Measurements from ENCODE around the gene TFEB.

Gene TFEB

DNA sequence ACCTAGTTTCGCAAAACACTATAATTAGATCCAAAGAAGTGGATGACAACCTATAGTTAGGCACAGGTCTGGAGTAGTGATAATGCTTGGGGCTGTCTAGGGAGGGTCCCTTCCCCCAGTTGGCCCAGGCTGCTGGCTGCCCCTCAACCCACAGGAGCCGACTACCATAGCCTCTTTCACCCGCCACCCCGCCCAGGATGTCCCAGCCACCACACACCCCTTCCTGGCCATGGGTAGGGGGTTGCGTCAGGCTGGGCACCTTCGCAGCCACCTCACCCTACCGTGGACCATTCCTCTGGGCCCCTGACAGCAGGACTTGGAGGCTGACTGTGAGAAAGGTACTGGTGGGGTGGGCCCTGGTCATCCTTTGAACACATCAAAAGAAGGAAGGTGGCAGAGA lies 8.5 kb downstream of the TFEB start:
- Histone ChIP-seq H3K9me3 (ENCODE audit: insufficient read depth, low read depth, low read length) (no peaks in the 10 kb centered on the region), H3K36me3 (ENCODE audit: insufficient read depth, low read depth, low read length) (no peaks in the 10 kb centered on the region), H3K9ac (ENCODE audit: low read depth, low read length) (no peak overlapping the region), H3K4me3 (ENCODE audit: low read length) (no peak overlapping the region), H3K4me1 (ENCODE audit: insufficient read depth, low read length) (peaks cover 14% of the 10 kb centered on the region), H3K27ac (ENCODE audit: low read length) (no peak overlapping the region), H3K27me3 (ENCODE audit: insufficient read depth, low read length) (peaks cover 4% of the 10 kb centered on the region; the same call in 1 of the 2 replicates)

DNA sequence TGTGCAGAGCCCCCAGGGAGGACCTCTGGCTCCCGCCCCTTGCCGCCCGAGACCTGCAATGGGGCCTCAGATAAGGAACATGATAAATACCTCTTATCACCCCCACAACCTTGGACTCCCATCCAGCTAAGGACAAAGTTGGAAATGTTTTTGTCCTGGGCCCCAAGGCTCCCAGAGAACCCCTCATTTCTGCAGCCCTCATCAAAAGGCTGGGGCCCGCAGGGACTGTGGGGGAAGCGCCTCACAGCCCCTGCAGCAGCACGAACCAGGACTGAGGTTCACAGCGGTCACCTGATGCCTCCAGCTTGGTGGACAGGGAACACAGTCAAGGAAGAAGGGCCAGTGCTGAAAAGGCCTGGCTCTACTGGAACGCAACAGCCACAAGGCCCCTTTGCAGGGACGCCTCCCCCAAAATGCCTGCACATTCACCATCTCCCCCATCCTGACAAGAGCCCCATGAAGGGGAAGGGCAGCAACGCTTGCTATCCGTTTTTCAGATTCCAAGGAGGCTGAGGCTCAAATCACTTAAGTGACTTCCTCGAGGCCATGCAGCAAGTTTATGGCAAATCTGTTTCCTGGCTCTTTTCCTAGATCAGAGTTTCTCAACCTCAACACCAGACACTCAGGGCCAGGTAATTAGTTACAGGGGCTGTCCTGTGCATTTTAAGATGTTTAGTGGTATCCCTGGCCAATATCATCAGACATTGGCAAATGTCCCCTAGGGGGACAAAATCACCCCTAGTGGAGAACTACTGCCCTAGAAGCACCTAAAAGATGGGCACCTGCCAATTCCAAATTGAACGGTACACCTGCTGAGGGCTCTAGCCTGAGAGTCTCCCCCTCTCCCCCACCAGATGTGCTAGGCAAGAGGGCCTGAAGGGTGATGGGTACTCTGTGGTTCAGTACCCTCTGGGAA lies 10.6 kb downstream of the TFEB start:
- Histone ChIP-seq H3K4me3 (ENCODE audit: low read length) (no peak overlapping the region), H3K36me3 (ENCODE audit: insufficient read depth, low read depth, low read length) (no peaks in the 10 kb centered on the region), H3K27me3 (ENCODE audit: insufficient read depth, low read length) (no peaks in the 10 kb centered on the region), H3K9me3 (ENCODE audit: insufficient read depth, low read depth, low read length) (no peaks in the 10 kb centered on the region), H3K27ac (ENCODE audit: low read length) (no peak overlapping the region), H3K9ac (ENCODE audit: low read depth, low read length) (no peak overlapping the region), H3K4me1 (ENCODE audit: insufficient read depth, low read length) (peaks cover 5% of the 10 kb centered on the region)

- Histone ChIP-seq H3K4me1 (ENCODE audit: insufficient read depth, low read length) (no peaks in the 10 kb centered on the region; the same call in 1 of the 2 replicates), H3K27ac (ENCODE audit: low read length) (no peak overlapping the region)
Observed at GRCh38 chr6:41724228-41724580, 11.2 kb downstream of the TFEB start.

DNA sequence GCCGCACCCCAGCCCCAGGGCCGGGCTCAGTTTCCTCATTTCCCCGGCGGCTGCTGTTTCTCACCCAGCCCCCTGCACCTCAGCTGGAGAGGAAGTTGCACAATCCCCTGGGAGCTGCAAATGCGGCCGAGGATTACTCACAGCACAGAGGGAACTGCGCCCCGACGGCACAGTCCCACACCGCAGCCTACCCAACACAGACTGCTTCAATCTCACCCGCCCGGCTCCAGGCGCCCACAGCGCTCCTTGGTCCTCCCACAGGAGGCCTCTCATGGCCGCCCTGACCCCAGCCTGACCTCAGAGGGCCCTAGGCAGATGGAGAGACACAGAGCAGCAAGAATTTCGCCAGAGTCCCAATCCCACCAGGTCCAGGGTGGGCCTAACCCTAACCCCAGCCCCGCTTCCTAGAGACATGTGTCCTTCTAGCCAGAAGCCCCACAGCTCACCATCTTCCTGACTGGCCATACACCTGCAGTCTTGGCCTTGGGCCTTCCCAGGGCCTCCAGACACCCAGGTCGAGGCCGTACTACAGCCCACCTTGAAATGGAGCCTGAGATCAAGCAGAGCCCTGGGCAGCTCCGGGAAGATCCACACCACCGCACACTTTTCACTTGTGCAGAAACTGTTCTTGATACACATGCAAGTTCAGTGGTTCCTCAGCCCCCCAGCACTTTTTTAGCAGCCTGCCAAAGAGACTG lies 11.7 kb downstream of the TFEB start:
- Histone ChIP-seq H3K27ac (ENCODE audit: low read length) (no peak overlapping the region), H3K9ac (ENCODE audit: low read depth, low read length) (no peak overlapping the region)

More at GRCh38 chr6:41724228-41724580, 11.2 kb downstream of the TFEB start:
- Histone ChIP-seq H3K36me3 (ENCODE audit: insufficient read depth, low read depth, low read length) (no peaks in the 10 kb centered on the region), H3K9me3 (ENCODE audit: insufficient read depth, low read depth, low read length) (no peaks in the 10 kb centered on the region), H3K9ac (ENCODE audit: low read depth, low read length) (no peak overlapping the region), H3K4me3 (ENCODE audit: low read length) (no peak overlapping the region), H3K27me3 (ENCODE audit: insufficient read depth, low read length) (no peaks in the 10 kb centered on the region)

GRCh38 chr6:41722969-41723529 lies 12.4 kb downstream of the TFEB start:
- Histone ChIP-seq H3K36me3 (ENCODE audit: insufficient read depth, low read depth, low read length) (no peaks in the 10 kb centered on the region), H3K4me1 (ENCODE audit: insufficient read depth, low read length) (no peaks in the 10 kb centered on the region), H3K9me3 (ENCODE audit: insufficient read depth, low read depth, low read length) (no peaks in the 10 kb centered on the region), H3K4me3 (ENCODE audit: low read length) (no peak overlapping the region), H3K27me3 (ENCODE audit: insufficient read depth, low read length) (no peaks in the 10 kb centered on the region), H3K27ac (ENCODE audit: low read length) (no peak overlapping the region), H3K9ac (ENCODE audit: low read depth, low read length) (no peak overlapping the region)

More for the DNA sequence above, 11.7 kb downstream of the TFEB start:
- no peaks in the 10 kb centered on the region for H3K36me3 ChIP-seq (ENCODE audit: insufficient read depth, low read depth, low read length)
- H3K4me3 ChIP-seq (ENCODE audit: low read length) = no peak overlapping the region
- no peaks in the 10 kb centered on the region; the same call in 1 of the 2 replicates for H3K4me1 ChIP-seq (ENCODE audit: insufficient read depth, low read length)
- no peaks in the 10 kb centered on the region for H3K27me3 ChIP-seq (ENCODE audit: insufficient read depth, low read length)
- H3K9me3 ChIP-seq (ENCODE audit: insufficient read depth, low read depth, low read length) = no peaks in the 10 kb centered on the region

GRCh38 chr6:41721414-41721813 lies 14.0 kb downstream of the TFEB start:
- no peak overlapping the region for H3K4me3 ChIP-seq (ENCODE audit: low read length)
- no peak overlapping the region for H3K9ac ChIP-seq (ENCODE audit: low read depth, low read length)
- H3K4me1 ChIP-seq (ENCODE audit: insufficient read depth, low read length) = no peaks in the 10 kb centered on the region
- H3K36me3 ChIP-seq (ENCODE audit: insufficient read depth, low read depth, low read length) = no peaks in the 10 kb centered on the region
- H3K27me3 ChIP-seq (ENCODE audit: insufficient read depth, low read length) = no peaks in the 10 kb centered on the region
- no peak overlapping the region for H3K27ac ChIP-seq (ENCODE audit: low read length)
- no peaks in the 10 kb centered on the region for H3K9me3 ChIP-seq (ENCODE audit: insufficient read depth, low read depth, low read length)

DNA sequence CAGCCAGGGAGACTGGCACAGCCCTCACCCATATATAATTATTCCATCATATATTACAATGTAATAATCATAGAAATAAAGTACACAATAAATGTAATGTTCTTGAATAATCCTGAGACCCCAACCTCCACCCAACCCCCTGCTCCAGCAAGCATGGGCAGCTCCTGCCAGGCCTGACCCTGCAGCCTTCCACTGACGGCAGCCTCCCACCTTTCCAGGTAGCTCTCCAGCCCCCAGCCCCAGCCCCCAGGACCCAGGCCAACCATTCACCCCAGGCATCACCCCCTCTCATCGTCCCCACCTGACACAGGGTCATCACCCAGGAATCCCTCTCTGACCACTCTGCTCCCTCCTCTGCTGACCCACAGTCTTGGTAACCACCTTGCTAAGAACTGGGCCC lies 14.6 kb downstream of the TFEB start:
- Histone ChIP-seq H3K9me3 (ENCODE audit: insufficient read depth, low read depth, low read length) (no peaks in the 10 kb centered on the region), H3K36me3 (ENCODE audit: insufficient read depth, low read depth, low read length) (no peaks in the 10 kb centered on the region), H3K9ac (ENCODE audit: low read depth, low read length) (no peak overlapping the region), H3K27ac (ENCODE audit: low read length) (no peak overlapping the region), H3K4me1 (ENCODE audit: insufficient read depth, low read length) (no peaks in the 10 kb centered on the region), H3K4me3 (ENCODE audit: low read length) (no peak overlapping the region), H3K27me3 (ENCODE audit: insufficient read depth, low read length) (no peaks in the 10 kb centered on the region)

DNA sequence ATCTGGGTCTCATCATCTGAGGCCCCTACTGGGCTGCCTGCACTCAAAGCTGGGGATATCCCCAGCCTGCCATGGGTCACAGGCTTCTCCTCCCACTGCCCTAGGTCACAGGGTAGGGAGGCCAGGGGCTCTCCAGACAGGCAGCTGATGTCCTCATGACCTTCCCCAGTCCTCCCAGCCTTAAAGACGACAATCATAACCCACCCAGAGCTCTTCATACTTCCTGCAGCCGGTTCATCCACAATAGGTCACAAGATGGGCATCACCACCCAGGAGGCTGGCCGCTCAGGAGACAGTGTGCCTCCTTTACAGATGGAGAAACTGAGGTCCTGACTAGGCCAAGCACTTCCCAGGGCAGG lies 15.2 kb downstream of the TFEB start:
- H3K9ac ChIP-seq (ENCODE audit: low read depth, low read length) = no peak overlapping the region
- no peak overlapping the region for H3K27ac ChIP-seq (ENCODE audit: low read length)
- H3K4me1 ChIP-seq (ENCODE audit: insufficient read depth, low read length) = no peaks in the 10 kb centered on the region
- H3K9me3 ChIP-seq (ENCODE audit: insufficient read depth, low read depth, low read length) = no peaks in the 10 kb centered on the region
- H3K27me3 ChIP-seq (ENCODE audit: insufficient read depth, low read length) = no peaks in the 10 kb centered on the region
- no peaks in the 10 kb centered on the region for H3K36me3 ChIP-seq (ENCODE audit: insufficient read depth, low read depth, low read length)
- no peak overlapping the region for H3K4me3 ChIP-seq (ENCODE audit: low read length)

DNA sequence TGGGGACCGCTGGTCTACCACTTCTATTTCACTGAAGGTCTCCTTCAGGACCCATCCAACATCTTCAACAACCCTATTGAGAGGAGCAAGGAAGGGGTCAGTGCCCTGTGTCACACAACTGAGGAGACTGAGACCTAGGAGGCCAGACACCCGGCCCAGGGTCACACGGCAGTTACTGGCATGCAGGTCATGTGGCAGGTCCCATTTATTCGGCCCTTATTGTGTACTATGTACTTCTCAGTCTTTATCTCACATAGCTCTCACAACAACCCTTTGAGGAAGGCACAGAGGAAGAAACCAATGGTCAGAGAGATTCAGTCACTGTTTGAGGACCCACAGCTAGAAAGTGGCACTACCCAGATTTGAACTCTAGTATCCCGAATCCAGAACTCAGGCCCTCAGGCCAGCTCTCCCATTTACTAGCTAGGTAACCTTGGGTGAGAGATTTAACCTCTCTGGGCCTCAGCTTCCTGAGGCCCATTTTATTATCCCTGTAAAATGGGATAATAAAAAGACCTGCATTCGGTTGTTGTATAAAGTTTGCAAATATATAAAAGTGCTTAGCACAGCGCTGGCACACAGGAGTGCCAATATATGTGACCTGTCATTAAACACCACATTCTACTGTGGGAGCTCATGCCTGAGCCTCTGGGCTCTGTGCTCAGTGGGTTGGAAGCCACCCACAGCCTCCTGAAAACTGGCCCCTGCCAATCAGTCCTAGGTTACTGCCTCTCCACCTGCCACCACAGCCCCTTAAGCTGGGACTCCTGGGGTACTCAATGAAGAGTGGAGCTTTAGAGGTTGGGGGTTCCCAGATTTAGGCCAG lies 15.8 kb downstream of the TFEB start:
- no peak overlapping the region for H3K4me3 ChIP-seq (ENCODE audit: low read length)
- no peaks in the 10 kb centered on the region for H3K4me1 ChIP-seq (ENCODE audit: insufficient read depth, low read length)
- no peaks in the 10 kb centered on the region for H3K27me3 ChIP-seq (ENCODE audit: insufficient read depth, low read length)
- H3K27ac ChIP-seq (ENCODE audit: low read length) = no peak overlapping the region
- no peaks in the 10 kb centered on the region for H3K36me3 ChIP-seq (ENCODE audit: insufficient read depth, low read depth, low read length)
- no peak overlapping the region for H3K9ac ChIP-seq (ENCODE audit: low read depth, low read length)
- no peaks in the 10 kb centered on the region for H3K9me3 ChIP-seq (ENCODE audit: insufficient read depth, low read depth, low read length)

GRCh38 chr6:41718828-41719227 lies 16.6 kb downstream of the TFEB start:
- H3K27me3 ChIP-seq (ENCODE audit: insufficient read depth, low read length) = no peaks in the 10 kb centered on the region
- no peaks in the 10 kb centered on the region for H3K36me3 ChIP-seq (ENCODE audit: insufficient read depth, low read depth, low read length)
- H3K4me1 ChIP-seq (ENCODE audit: insufficient read depth, low read length) = no peaks in the 10 kb centered on the region
- no peak overlapping the region for H3K9ac ChIP-seq (ENCODE audit: low read depth, low read length)
- no peak overlapping the region for H3K4me3 ChIP-seq (ENCODE audit: low read length)
- no peaks in the 10 kb centered on the region for H3K9me3 ChIP-seq (ENCODE audit: insufficient read depth, low read depth, low read length)
- H3K27ac ChIP-seq (ENCODE audit: low read length) = no peak overlapping the region

- no peaks in the 10 kb centered on the region for H3K36me3 ChIP-seq (ENCODE audit: insufficient read depth, low read depth, low read length)
- H3K4me1 ChIP-seq (ENCODE audit: insufficient read depth, low read length) = no peaks in the 10 kb centered on the region
- no peak overlapping the region for H3K9ac ChIP-seq (ENCODE audit: low read depth, low read length)
- no peak overlapping the region for H3K27ac ChIP-seq (ENCODE audit: low read length)
- no peak overlapping the region for H3K4me3 ChIP-seq (ENCODE audit: low read length)
- H3K9me3 ChIP-seq (ENCODE audit: insufficient read depth, low read depth, low read length) = no peaks in the 10 kb centered on the region
- H3K27me3 ChIP-seq (ENCODE audit: insufficient read depth, low read length) = no peaks in the 10 kb centered on the region
Observed at GRCh38 chr6:41717392-41717736, 18.0 kb downstream of the TFEB start.

Measured in iPS-20b (cell line).